H7 (cell line): Measurements from ENCODE around the gene PSD2. TPM values are rescaled to one million over a fixed set of nuclear protein-coding genes. Genes with fewer than 3 reads are reported as not detected.

ENCODE experiments used
- DNase-seq: peaks from one replicate; pipeline ENCODE4 v3.0.0; 2012
- H3K27me3 ChIP-seq: 2 replicates; pipeline ENCODE4 v1.6.0; 2011; ENCODE audit warnings: mild to moderate bottlenecking, low read length; ENCODE audit not compliant: control insufficient read depth, insufficient read depth
- H3K36me3 ChIP-seq: replicated peaks from 2 replicates; pipeline ENCODE4 v1.5.1; 2011; ENCODE audit warnings: low read length; ENCODE audit not compliant: control insufficient read depth, insufficient read depth
- H3K4me3 ChIP-seq: 2 replicates; pipeline ENCODE4 v1.5.1; 2011; ENCODE audit warnings: low read depth, mild to moderate bottlenecking, control low read depth, low read length, moderate library complexity; ENCODE audit not compliant: insufficient read depth
- total RNA-seq: library from RNA; depleted of rRNA; stranded (reverse); fragments of >200 nt; shearing (Covaris generic); gene quantifications from 2 replicates; pipeline ENCODE4 v1.2.3, GENCODE V29; 2014

Gene PSD2
- total RNA-seq, 1 experiment from 2014 or later = 0.10 TPM

- H3K27me3 ChIP-seq = peaks cover 21% of the 10 kb centered on the region
- no peak overlapping the region for H3K4me3 ChIP-seq
- H3K36me3 ChIP-seq = no peaks in the 10 kb centered on the region
- DNase-seq = no peak
These were observed 57.1 kb downstream of the PSD2 start for GRCh38 chr5:139852696-139853095.

- no peak for DNase-seq
- no peaks in the 10 kb centered on the region for H3K36me3 ChIP-seq
- peaks cover 11% of the 10 kb centered on the region for H3K27me3 ChIP-seq
- H3K4me3 ChIP-seq = no peak overlapping the region
These were observed 58.5 kb downstream of the PSD2 start for GRCh38 chr5:139854029-139854605.

- no peak for DNase-seq
- Histone ChIP-seq H3K27me3 (peaks cover 3% of the 10 kb centered on the region), H3K4me3 (no peak overlapping the region), H3K36me3 (no peaks in the 10 kb centered on the region)
These were observed 59.3 kb downstream of the PSD2 start for GRCh38 chr5:139854953-139855352.

- Histone ChIP-seq H3K36me3 (no peaks in the 10 kb centered on the region), H3K27me3 (peaks cover 3% of the 10 kb centered on the region), H3K4me3 (no peak overlapping the region)
- no peak for DNase-seq
These were observed 59.8 kb downstream of the PSD2 start for GRCh38 chr5:139855451-139855850.

- peaks cover 3% of the 10 kb centered on the region; the same call in 1 of the 2 replicates for H3K27me3 ChIP-seq
- no peaks in the 10 kb centered on the region for H3K36me3 ChIP-seq
- no peak overlapping the region for H3K4me3 ChIP-seq
- DNase-seq = no peak
These were observed 60.4 kb downstream of the PSD2 start for GRCh38 chr5:139855946-139856540.

- DNase-seq = no peak
- peaks cover 1% of the 10 kb centered on the region; the same call in 1 of the 2 replicates for H3K27me3 ChIP-seq
- no peak overlapping the region for H3K4me3 ChIP-seq
- H3K36me3 ChIP-seq = no peaks in the 10 kb centered on the region
These were observed 61.1 kb downstream of the PSD2 start for GRCh38 chr5:139856714-139857113.

- Histone ChIP-seq H3K27me3 (peaks cover 1% of the 10 kb centered on the region; the same call in 1 of the 2 replicates), H3K4me3 (no peak overlapping the region), H3K36me3 (no peaks in the 10 kb centered on the region)
- no peak for DNase-seq
These were observed 63.4 kb downstream of the PSD2 start for GRCh38 chr5:139859013-139859412.

- DNase-seq = no peak
- Histone ChIP-seq H3K27me3 (peaks cover 1% of the 10 kb centered on the region; the same call in 1 of the 2 replicates), H3K36me3 (no peaks in the 10 kb centered on the region), H3K4me3 (no peak overlapping the region)
These were observed 65.6 kb downstream of the PSD2 start for GRCh38 chr5:139861021-139861888.

GRCh38 chr5:139861889-139862207 lies 66.2 kb downstream of the PSD2 start:
- no peaks in the 10 kb centered on the region for H3K36me3 ChIP-seq
- DNase-seq = no peak

GRCh38 chr5:139862313-139862712 lies 66.7 kb downstream of the PSD2 start:
- DNase-seq = no peak
- Histone ChIP-seq H3K27me3 (peaks cover 4% of the 10 kb centered on the region), H3K4me3 (no peak overlapping the region), H3K36me3 (no peaks in the 10 kb centered on the region)

More at GRCh38 chr5:139861889-139862207, 66.2 kb downstream of the PSD2 start:
- Histone ChIP-seq H3K27me3 (peaks cover 4% of the 10 kb centered on the region), H3K4me3 (no peak overlapping the region)

GRCh38 chr5:139862803-139863202 lies 67.2 kb downstream of the PSD2 start:
- peak; percentile 80 for DNase-seq
- H3K4me3 ChIP-seq = no peak overlapping the region

GRCh38 chr5:139863361-139863760 lies 67.8 kb downstream of the PSD2 start:
- Histone ChIP-seq H3K4me3 (no peak overlapping the region), H3K27me3 (peaks cover 2% of the 10 kb centered on the region; the same call in 1 of the 2 replicates), H3K36me3 (no peaks in the 10 kb centered on the region)
- DNase-seq = no peak

More at GRCh38 chr5:139862803-139863202, 67.2 kb downstream of the PSD2 start:
- Histone ChIP-seq H3K36me3 (no peaks in the 10 kb centered on the region), H3K27me3 (peaks cover 2% of the 10 kb centered on the region; the same call in 1 of the 2 replicates)

GRCh38 chr5:139863855-139864558 lies 68.4 kb downstream of the PSD2 start:
- Histone ChIP-seq H3K27me3 (peaks cover 2% of the 10 kb centered on the region; the same call in 1 of the 2 replicates), H3K36me3 (no peaks in the 10 kb centered on the region), H3K4me3 (no peak overlapping the region)

GRCh38 chr5:139864716-139865483 lies 69.3 kb downstream of the PSD2 start:
- Histone ChIP-seq H3K27me3 (peaks cover 2% of the 10 kb centered on the region; the same call in 1 of the 2 replicates), H3K36me3 (no peaks in the 10 kb centered on the region), H3K4me3 (no peak overlapping the region)
- no peak for DNase-seq

More at GRCh38 chr5:139863855-139864558, 68.4 kb downstream of the PSD2 start:
- DNase-seq = peak; percentile 94
